OCI-LY3 (cell line): Measurements from ENCODE around the gene RHOC.
A peak's percentile ranks its signal among the peaks of the same experiment; 100 is the strongest.

Experiments
- H2AFZ ChIP-seq: fragments of 200-600, 300-600 bp; shearing (Covaris generic); 2 replicates; pipeline ENCODE4 v1.6.0; 2014; ENCODE audit warnings: antibody characterized with exemption, low read depth, low read length
- H3K27ac ChIP-seq: fragments of 200-600, 300-600 bp; sonication (generic); 2 replicates; pipeline ENCODE4 v1.5.1; 2014; ENCODE audit warnings: mild to moderate bottlenecking, low read length, moderate library complexity, mixed read lengths
- H3K27me3 ChIP-seq: fragments of 200-600, 300-600 bp; sonication (generic); 2 replicates; pipeline ENCODE4 v1.6.1; 2014; ENCODE audit warnings: low read depth, low read length, mixed read lengths
- H3K36me3 ChIP-seq: fragments of 200-600, 300-600 bp; sonication (generic); replicated peaks from 2 replicates; pipeline ENCODE3; 2014; ENCODE audit warnings: low read depth, low read length, mixed read lengths
- H3K4me1 ChIP-seq: fragments of 300-600, 200-600 bp; sonication (generic); 2 replicates; pipeline ENCODE4 v1.6.1; 2014; ENCODE audit warnings: low read length, mixed read lengths
- H3K4me2 ChIP-seq: fragments of 200-600, 300-600 bp; sonication (generic); 2 replicates; pipeline ENCODE4 v1.6.1; 2014; ENCODE audit warnings: low read length, mixed read lengths
- H3K4me3 ChIP-seq: fragments of 300-600, 200-600 bp; sonication (generic); 2 replicates; pipeline ENCODE4 v1.5.1; 2014; ENCODE audit warnings: antibody characterized with exemption, mild to moderate bottlenecking, low read length, moderate library complexity
- H3K79me2 ChIP-seq: fragments of 300-600, 200-600 bp; shearing (Covaris generic); 2 replicates; pipeline ENCODE4 v1.6.1; 2014; ENCODE audit warnings: mild to moderate bottlenecking, low read length, mixed read lengths
- H3K9ac ChIP-seq: fragments of 300-600, 200-600 bp; shearing (Covaris generic); 2 replicates; pipeline ENCODE4 v1.6.0; 2014; ENCODE audit warnings: mild to moderate bottlenecking, low read length, moderate library complexity
- H3K9me3 ChIP-seq: fragments of 200-600, 300-600 bp; shearing (Covaris generic); 2 replicates; pipeline ENCODE4 v1.6.1; 2014; ENCODE audit warnings: low read length, mixed read lengths; ENCODE audit not compliant: insufficient read depth
- H4K20me1 ChIP-seq: fragments of 200-600, 300-600 bp; sonication (generic); 2 replicates; pipeline ENCODE4 v1.6.1; 2016; ENCODE audit warnings: low read length, mixed read lengths; ENCODE audit not compliant: insufficient read depth
- EZH2phosphoT487 ChIP-seq: fragments of 200-600 bp; shearing (Covaris generic); IDR thresholded peaks from 2 replicates; pipeline ENCODE4 v1.6.1; 2018; ENCODE audit warnings: antibody characterized with exemption, mixed run types, low read depth
- TF ChIP-seq, protein P1 (sequence below): fragments of 200-600, 300-600 bp; sonication (generic); IDR thresholded peaks from 2 replicates; pipeline ENCODE4 v1.5.1; 2014; ENCODE audit warnings: antibody characterized with exemption, low read length, low read depth

Gene RHOC

DNA sequence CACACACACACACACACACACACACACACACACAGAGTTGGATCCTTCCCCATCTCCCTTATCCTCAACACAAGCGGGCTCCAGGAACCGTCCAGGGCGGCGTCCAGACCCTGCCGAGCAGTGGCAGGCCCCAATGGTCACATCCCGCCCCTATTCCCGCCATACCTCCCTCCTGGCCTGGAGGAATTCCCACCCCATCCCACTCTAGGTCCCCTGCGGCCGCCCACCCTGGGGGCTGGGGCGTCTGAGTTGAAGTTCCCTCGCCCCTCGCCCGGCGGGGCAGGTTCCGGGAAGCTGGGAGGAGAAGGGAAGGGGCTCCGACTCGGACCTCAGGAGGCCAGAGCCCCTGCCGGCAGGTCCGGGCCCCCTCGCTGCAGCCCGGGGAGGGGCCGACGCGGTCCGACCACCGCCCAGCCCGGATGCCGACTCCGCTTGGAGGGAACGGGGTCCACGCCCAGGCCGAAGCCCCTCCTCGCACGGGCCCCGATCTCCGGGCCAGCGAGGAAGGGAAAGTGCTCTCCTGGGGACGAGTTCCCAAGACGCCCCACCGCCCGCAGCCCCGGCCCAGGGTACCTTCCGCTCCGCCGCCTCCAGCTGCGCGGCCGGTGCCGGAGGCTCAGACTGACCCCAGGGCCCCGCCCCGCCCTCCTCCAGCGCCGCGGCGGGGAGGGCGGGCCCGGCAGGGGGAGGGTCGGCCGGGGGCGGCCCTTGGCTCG is at the start of gene RHOC:
Gene RHOC, minus strand, starts transcription at position 623 of the 716 bp plus-strand sequence. CDS start 3,328 bp downstream, outside the sequence.
- Histone ChIP-seq H3K36me3 (no peaks in the 10 kb centered on the region), H3K9me3 (no peaks in the 10 kb centered on the region), H3K27me3 (no peaks in the 10 kb centered on the region), H2AFZ (no peak within 1 kb of the TSS), H3K4me3 (peak within 1 kb of the TSS; percentile 89), H3K4me1 (peaks cover 21% of the 10 kb centered on the region), H4K20me1 (no peaks in the 10 kb centered on the region), H3K4me2 (peak within 1 kb of the TSS; percentile 87), H3K27ac (no peak within 1 kb of the TSS), H3K9ac (peak within 1 kb of the TSS; percentile 61), H3K79me2 (no peaks in the 10 kb centered on the region)
- TF ChIP-seq, protein P1, sequence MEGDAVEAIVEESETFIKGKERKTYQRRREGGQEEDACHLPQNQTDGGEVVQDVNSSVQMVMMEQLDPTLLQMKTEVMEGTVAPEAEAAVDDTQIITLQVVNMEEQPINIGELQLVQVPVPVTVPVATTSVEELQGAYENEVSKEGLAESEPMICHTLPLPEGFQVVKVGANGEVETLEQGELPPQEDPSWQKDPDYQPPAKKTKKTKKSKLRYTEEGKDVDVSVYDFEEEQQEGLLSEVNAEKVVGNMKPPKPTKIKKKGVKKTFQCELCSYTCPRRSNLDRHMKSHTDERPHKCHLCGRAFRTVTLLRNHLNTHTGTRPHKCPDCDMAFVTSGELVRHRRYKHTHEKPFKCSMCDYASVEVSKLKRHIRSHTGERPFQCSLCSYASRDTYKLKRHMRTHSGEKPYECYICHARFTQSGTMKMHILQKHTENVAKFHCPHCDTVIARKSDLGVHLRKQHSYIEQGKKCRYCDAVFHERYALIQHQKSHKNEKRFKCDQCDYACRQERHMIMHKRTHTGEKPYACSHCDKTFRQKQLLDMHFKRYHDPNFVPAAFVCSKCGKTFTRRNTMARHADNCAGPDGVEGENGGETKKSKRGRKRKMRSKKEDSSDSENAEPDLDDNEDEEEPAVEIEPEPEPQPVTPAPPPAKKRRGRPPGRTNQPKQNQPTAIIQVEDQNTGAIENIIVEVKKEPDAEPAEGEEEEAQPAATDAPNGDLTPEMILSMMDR: no peak
- TF ChIP-seq EZH2phosphoT487: no peak

DNA sequence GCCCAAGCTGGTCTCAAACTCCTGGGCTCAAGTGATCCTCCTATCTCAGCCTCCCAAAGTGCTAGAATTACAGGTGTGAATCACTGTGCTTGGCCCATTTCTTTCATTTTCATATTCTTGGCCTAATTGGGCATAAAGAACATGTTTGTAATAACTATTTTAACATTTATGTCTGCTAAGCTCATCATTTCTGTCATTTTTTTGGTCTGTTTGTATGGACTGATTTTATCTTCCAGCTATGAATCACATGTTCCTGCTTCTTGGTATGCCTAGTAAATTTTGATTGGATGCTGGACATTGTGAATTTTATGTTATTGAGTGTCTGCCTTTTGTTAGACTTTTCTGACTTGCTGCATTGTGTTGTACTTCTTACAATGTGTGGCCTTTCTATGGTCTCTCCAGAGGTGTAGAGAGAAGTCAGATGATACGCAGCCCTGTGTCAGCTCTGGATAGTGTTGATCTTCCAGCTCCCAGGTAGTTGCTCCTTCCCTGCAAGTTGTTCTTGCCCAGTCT is 47.2 kb upstream of the RHOC start:
- Histone ChIP-seq H4K20me1 (no peaks in the 10 kb centered on the region), H3K9me3 (no peaks in the 10 kb centered on the region), H3K4me2 (no peak overlapping the region), H2AFZ (no peak overlapping the region), H3K27me3 (no peaks in the 10 kb centered on the region; the same call in 1 of the 2 replicates), H3K36me3 (no peaks in the 10 kb centered on the region), H3K79me2 (no peaks in the 10 kb centered on the region), H3K27ac (no peak overlapping the region), H3K9ac (no peak overlapping the region), H3K4me3 (no peak overlapping the region), H3K4me1 (peaks cover 10% of the 10 kb centered on the region)
- TF ChIP-seq, protein P1: no peak
- no peak for TF ChIP-seq EZH2phosphoT487

DNA sequence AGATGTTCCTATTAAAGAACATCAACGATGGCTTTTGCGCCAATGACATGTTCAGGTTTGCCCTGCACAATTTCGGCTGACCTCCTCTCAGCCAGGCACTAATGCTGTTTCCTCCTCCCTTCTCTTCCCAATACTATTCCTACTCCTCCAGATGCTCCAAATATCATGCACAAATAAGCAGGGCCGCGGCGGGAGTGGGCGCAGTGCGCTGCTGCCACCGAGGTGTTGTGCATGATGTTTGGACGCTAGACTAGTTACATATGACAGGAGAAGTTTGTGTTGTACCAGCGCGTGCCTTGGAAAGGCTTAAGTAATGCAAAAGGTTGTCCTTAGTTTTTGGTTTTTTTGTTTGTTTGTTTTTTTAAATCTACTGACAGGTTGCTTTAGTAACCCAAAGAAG is 41.5 kb upstream of the RHOC start:
- Histone ChIP-seq H3K27ac (no peak overlapping the region), H3K36me3 (no peaks in the 10 kb centered on the region), H3K4me3 (no peak overlapping the region), H3K4me1 (peaks cover 10% of the 10 kb centered on the region), H3K4me2 (no peak overlapping the region), H4K20me1 (no peaks in the 10 kb centered on the region), H3K9ac (no peak overlapping the region), H3K9me3 (no peaks in the 10 kb centered on the region), H3K79me2 (no peaks in the 10 kb centered on the region), H2AFZ (no peak overlapping the region), H3K27me3 (no peaks in the 10 kb centered on the region; the same call in 1 of the 2 replicates)
- no peak for TF ChIP-seq EZH2phosphoT487
- TF ChIP-seq, protein P1: no peak

DNA sequence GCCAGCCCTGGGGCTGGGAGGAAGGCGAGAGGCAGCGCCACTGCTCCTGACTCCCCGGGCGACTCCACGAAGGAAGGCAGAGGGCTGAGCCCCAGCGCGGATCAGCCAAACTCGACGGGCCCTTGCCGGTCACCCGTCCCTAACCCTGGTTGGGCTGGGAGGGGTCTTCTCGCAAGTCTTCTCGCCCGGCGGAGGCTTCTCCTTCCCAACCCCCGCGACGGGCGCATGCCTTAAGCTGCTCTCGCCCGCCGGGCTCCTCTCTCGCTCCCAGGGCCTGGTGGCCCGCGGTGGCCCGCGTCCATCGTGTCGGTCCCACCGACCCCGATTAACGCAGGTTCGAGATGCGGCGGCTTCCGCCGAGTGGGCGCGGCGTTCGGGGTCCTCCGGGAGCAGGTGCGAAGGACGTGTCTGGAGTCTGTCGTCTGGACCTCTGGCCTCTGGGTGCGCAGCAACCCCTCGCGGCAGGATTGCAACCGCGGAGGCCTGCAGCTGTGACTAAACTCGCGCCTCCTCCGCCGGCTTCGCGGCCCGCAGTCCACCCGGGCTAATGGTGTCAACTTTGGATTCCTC is 37.2 kb upstream of the RHOC start:
- no peak overlapping the region for H3K9ac ChIP-seq
- no peaks in the 10 kb centered on the region for H3K4me1 ChIP-seq
- no peaks in the 10 kb centered on the region for H4K20me1 ChIP-seq
- H3K9me3 ChIP-seq: no peaks in the 10 kb centered on the region
- no peak overlapping the region for H3K27ac ChIP-seq
- H3K79me2 ChIP-seq: no peaks in the 10 kb centered on the region
- no peak for TF ChIP-seq EZH2phosphoT487
- TF ChIP-seq, protein P1: no peak
- H2AFZ ChIP-seq: no peak overlapping the region
- no peak overlapping the region for H3K4me2 ChIP-seq
- H3K36me3 ChIP-seq: no peaks in the 10 kb centered on the region
- no peak overlapping the region for H3K4me3 ChIP-seq
- H3K27me3 ChIP-seq: peaks cover 3% of the 10 kb centered on the region; the same call in 1 of the 2 replicates
